Measurements from ENCODE around the gene MYRIP.
A peak's percentile ranks its signal among the peaks of the same experiment; 100 is the strongest.
"Not testable (repeated sequence)": the region's sequence is repeated elsewhere in the genome, so short reads cannot be mapped to it uniquely, and the experiment has no call there.

Gene MYRIP

GRCh38 chr3:39972508-39972907, 163.1 kb downstream of the MYRIP start:
- DNase-seq, result no peak

- DNase-seq, result no peak
These were observed 167.8 kb downstream of the MYRIP start for GRCh38 chr3:39977058-39977794.

- no peak for DNase-seq
These were observed 168.9 kb downstream of the MYRIP start for GRCh38 chr3:39978308-39978707.

- no peak for DNase-seq
These were observed 170.6 kb downstream of the MYRIP start for GRCh38 chr3:39980058-39980457.

GRCh38 chr3:39980781-39981180, 171.4 kb downstream of the MYRIP start:
- DNase-seq, result no peak

GRCh38 chr3:39981547-39982184, 172.3 kb downstream of the MYRIP start:
- DNase-seq, result no peak

- no peak for DNase-seq
These were observed 173.4 kb downstream of the MYRIP start for GRCh38 chr3:39982665-39983357.

GRCh38 chr3:39989746-39990145, 180.3 kb downstream of the MYRIP start:
- DNase-seq, result no peak

GRCh38 chr3:39990532-39990931, 181.1 kb downstream of the MYRIP start:
- peak; percentile 6 for DNase-seq

- DNase-seq, result no peak
These were observed 199.4 kb downstream of the MYRIP start for GRCh38 chr3:40008796-40009195.

GRCh38 chr3:40009991-40010390, 200.6 kb downstream of the MYRIP start:
- DNase-seq, result no peak

- DNase-seq, result no peak
These were observed 203.0 kb downstream of the MYRIP start for GRCh38 chr3:40012381-40012780.

GRCh38 chr3:40016391-40016790, 207.0 kb downstream of the MYRIP start:
- no peak for DNase-seq

- no peak for DNase-seq
These were observed 209.0 kb downstream of the MYRIP start for GRCh38 chr3:40018369-40018768.

GRCh38 chr3:40019376-40019775, 210.0 kb downstream of the MYRIP start:
- DNase-seq, result no peak

- DNase-seq, result no peak
These were observed 211.3 kb downstream of the MYRIP start for GRCh38 chr3:40020689-40021088.

- no peak for DNase-seq
These were observed 211.9 kb downstream of the MYRIP start for GRCh38 chr3:40021338-40021737.

GRCh38 chr3:40022297-40022827, 213.0 kb downstream of the MYRIP start:
- DNase-seq, result no peak

GRCh38 chr3:40024526-40024925, 215.1 kb downstream of the MYRIP start:
- DNase-seq, result peak; percentile 3

- not testable (repeated sequence) for DNase-seq
These were observed 216.5 kb downstream of the MYRIP start for GRCh38 chr3:40025892-40026291.

- no peak for DNase-seq
These were observed 225.8 kb downstream of the MYRIP start for GRCh38 chr3:40035177-40035576.

GRCh38 chr3:40037582-40037981, 228.2 kb downstream of the MYRIP start:
- DNase-seq, result no peak

GRCh38 chr3:40042752-40043443, 233.5 kb downstream of the MYRIP start:
- no peak for DNase-seq

Data from NCI-H1105 treated with DMSO at 0.1 percent for 48 hours (cell line).